Measurements from ENCODE around the gene C6orf47.

C6orf47 gene

DNA sequence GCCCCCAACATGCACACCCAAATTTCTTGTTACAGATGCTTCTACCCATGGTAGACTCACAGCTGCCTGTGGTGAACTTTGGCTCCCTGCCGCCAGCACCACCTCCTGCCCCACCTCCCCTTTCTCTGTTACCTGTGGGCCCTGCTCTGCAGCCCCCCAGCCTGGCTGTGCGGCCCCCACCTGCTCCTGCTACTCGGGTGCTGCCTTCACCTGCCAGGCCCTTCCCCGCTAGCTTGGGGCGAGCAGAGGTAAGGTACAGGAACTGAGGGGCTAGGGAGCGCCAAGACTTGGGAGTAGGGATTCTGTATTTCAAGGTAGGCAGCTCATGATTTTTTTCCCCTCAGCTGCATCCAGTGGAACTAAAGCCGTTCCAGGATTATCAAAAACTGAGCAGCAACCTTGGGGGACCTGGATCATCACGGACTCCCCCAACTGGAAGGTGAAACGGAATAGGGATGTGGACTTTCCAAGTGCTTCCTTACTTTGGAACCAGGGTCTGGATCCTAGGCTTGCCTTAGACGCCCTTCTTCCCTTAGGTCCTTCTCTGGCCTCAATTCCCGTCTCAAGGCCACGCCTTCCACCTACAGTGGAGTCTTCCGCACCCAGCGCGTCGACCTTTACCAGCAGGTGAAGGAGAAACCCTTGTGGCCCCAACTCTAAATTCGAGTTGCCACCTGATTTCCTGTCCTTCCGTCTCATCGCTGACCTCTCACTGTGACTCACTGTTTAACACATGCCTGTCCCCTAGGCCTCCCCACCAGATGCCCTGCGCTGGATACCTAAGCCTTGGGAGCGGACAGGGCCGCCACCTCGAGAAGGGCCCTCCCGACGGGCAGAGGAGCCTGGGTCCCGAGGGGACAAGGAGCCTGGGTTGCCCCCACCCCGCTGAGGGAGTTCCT, 23.6 kb downstream of the C6orf47 start:
- H3K4me3 ChIP-seq (ENCODE audit: low read depth in 1 of 2, low read length in 2 of 2): no peak overlapping the region
- H3K27me3 ChIP-seq (ENCODE audit: control insufficient read depth in 1 of 2, insufficient read depth in 2 of 2, low read length in 2 of 2): no peaks in the 10 kb centered on the region
- no peaks in the 10 kb centered on the region for H3K9me3 ChIP-seq (ENCODE audit: low read length)
- peaks cover 91% of the 10 kb centered on the region for H3K36me3 ChIP-seq (ENCODE audit: insufficient read depth, low read length)
- H3K27ac ChIP-seq (ENCODE audit: low read depth, low read length): no peak overlapping the region
- H3K9ac ChIP-seq (ENCODE audit: low read length): no peak overlapping the region
- H3K4me1 ChIP-seq (ENCODE audit: insufficient read depth, low read length): no peaks in the 10 kb centered on the region

GRCh38 chr6:31634969-31635575, 25.5 kb downstream of the C6orf47 start:
- Histone ChIP-seq H3K4me3 (ENCODE audit: low read depth in 1 of 2, low read length in 2 of 2) (no peak overlapping the region), H3K9me3 (ENCODE audit: low read length) (no peaks in the 10 kb centered on the region), H3K36me3 (ENCODE audit: insufficient read depth, low read length) (peaks cover 90% of the 10 kb centered on the region), H3K4me1 (ENCODE audit: insufficient read depth, low read length) (no peaks in the 10 kb centered on the region), H3K27ac (ENCODE audit: low read depth, low read length) (no peak overlapping the region), H3K27me3 (ENCODE audit: control insufficient read depth in 1 of 2, insufficient read depth in 2 of 2, low read length in 2 of 2) (no peaks in the 10 kb centered on the region), H3K9ac (ENCODE audit: low read length) (no peak overlapping the region)

DNA sequence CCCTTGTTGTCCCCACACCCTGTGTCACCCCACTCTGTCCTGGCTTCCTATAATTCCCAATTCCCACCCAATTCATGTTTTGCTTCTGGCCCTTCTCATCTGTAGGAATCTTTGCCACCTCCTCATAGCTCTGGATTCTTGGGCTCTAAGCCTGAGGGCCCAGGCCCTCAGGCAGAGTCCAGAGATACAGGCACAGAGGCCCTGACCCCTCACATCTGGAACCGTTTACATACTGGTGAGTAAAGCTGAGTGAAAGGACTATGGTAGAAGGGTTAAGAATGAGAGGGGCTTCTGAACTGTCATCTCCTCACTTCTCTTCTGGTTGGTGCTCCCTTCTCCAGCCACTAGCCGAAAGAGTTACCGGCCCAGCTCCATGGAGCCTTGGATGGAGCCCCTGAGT, 26.4 kb downstream of the C6orf47 start:
- Histone ChIP-seq H3K4me3 (ENCODE audit: low read depth in 1 of 2, low read length in 2 of 2) (no peak overlapping the region), H3K9me3 (ENCODE audit: low read length) (no peaks in the 10 kb centered on the region), H3K27me3 (ENCODE audit: control insufficient read depth in 1 of 2, insufficient read depth in 2 of 2, low read length in 2 of 2) (no peaks in the 10 kb centered on the region), H3K36me3 (ENCODE audit: insufficient read depth, low read length) (peaks cover 92% of the 10 kb centered on the region), H3K4me1 (ENCODE audit: insufficient read depth, low read length) (no peaks in the 10 kb centered on the region), H3K9ac (ENCODE audit: low read length) (no peak overlapping the region), H3K27ac (ENCODE audit: low read depth, low read length) (no peak overlapping the region)

GRCh38 chr6:31633447-31633846, 27.1 kb downstream of the C6orf47 start:
- no peaks in the 10 kb centered on the region for H3K9me3 ChIP-seq (ENCODE audit: low read length)
- no peak overlapping the region for H3K9ac ChIP-seq (ENCODE audit: low read length)
- H3K4me1 ChIP-seq (ENCODE audit: insufficient read depth, low read length): no peaks in the 10 kb centered on the region
- H3K36me3 ChIP-seq (ENCODE audit: insufficient read depth, low read length): peaks cover 93% of the 10 kb centered on the region
- no peak overlapping the region for H3K27ac ChIP-seq (ENCODE audit: low read depth, low read length)
- no peaks in the 10 kb centered on the region for H3K27me3 ChIP-seq (ENCODE audit: control insufficient read depth in 1 of 2, insufficient read depth in 2 of 2, low read length in 2 of 2)
- no peak overlapping the region for H3K4me3 ChIP-seq (ENCODE audit: low read depth in 1 of 2, low read length in 2 of 2)

DNA sequence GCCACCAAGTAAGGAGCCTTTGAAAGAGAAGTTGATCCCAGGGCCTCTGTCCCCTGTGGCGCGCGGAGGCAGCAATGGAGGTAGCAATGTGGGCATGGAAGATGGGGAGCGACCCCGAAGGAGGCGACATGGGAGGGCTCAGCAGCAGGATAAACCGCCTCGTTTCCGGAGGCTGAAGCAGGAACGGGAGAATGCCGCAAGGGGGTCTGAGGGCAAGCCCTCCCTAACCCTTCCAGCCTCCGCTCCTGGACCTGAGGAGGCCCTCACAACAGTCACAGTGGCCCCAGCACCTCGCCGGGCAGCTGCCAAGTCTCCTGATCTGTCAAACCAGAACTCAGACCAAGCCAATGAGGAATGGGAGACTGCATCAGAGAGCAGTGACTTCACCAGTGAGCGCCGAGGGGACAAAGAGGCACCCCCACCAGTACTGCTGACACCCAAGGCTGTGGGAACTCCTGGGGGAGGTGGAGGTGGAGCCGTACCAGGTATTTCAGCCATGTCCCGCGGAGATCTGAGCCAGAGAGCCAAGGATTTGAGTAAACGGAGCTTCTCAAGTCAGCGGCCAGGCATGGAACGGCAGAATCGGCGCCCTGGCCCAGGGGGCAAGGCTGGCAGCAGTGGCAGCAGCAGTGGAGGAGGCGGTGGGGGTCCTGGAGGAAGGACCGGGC, 28.2 kb downstream of the C6orf47 start:
- H3K4me3 ChIP-seq (ENCODE audit: low read depth in 1 of 2, low read length in 2 of 2): no peak overlapping the region
- H3K36me3 ChIP-seq (ENCODE audit: insufficient read depth, low read length): peaks cover 96% of the 10 kb centered on the region
- H3K27ac ChIP-seq (ENCODE audit: low read depth, low read length): no peak overlapping the region
- no peak overlapping the region for H3K9ac ChIP-seq (ENCODE audit: low read length)
- H3K9me3 ChIP-seq (ENCODE audit: low read length): no peaks in the 10 kb centered on the region
- no peaks in the 10 kb centered on the region for H3K27me3 ChIP-seq (ENCODE audit: control insufficient read depth in 1 of 2, insufficient read depth in 2 of 2, low read length in 2 of 2)
- H3K4me1 ChIP-seq (ENCODE audit: insufficient read depth, low read length): no peaks in the 10 kb centered on the region

DNA sequence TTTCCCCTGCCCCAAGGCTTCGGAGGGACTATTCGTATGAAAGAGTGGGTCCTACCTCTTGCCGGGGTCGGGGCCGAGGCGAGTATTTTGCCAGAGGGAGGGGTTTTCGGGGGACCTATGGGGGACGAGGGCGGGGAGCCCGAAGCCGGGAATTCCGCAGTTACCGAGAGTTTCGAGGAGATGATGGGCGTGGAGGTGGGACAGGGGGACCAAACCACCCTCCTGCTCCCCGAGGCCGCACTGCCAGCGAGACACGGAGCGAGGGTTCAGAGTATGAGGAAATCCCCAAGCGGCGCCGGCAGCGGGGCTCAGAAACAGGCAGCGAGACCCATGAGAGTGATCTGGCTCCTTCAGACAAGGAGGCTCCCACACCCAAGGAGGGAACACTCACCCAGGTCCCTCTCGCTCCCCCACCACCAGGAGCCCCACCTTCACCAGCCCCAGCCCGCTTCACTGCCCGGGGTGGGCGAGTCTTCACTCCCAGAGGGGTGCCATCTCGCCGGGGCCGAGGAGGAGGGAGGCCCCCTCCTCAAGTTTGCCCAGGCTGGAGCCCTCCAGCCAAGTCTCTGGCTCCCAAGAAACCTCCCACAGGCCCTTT, 28.8 kb downstream of the C6orf47 start:
- Histone ChIP-seq H3K9me3 (ENCODE audit: low read length) (no peaks in the 10 kb centered on the region), H3K9ac (ENCODE audit: low read length) (no peak overlapping the region), H3K4me1 (ENCODE audit: insufficient read depth, low read length) (no peaks in the 10 kb centered on the region), H3K27ac (ENCODE audit: low read depth, low read length) (no peak overlapping the region), H3K4me3 (ENCODE audit: low read depth in 1 of 2, low read length in 2 of 2) (no peak overlapping the region), H3K27me3 (ENCODE audit: control insufficient read depth in 1 of 2, insufficient read depth in 2 of 2, low read length in 2 of 2) (no peaks in the 10 kb centered on the region), H3K36me3 (ENCODE audit: insufficient read depth, low read length) (peaks cover 96% of the 10 kb centered on the region)

- no peak overlapping the region for H3K9ac ChIP-seq (ENCODE audit: low read length)
Observed at GRCh38 chr6:31631209-31631608, 29.4 kb downstream of the C6orf47 start.

GRCh38 chr6:31630177-31630934, 30.2 kb downstream of the C6orf47 start:
- H3K4me3 ChIP-seq (ENCODE audit: low read depth in 1 of 2, low read length in 2 of 2): no peak overlapping the region
- H3K9ac ChIP-seq (ENCODE audit: low read length): no peak overlapping the region
- H3K27ac ChIP-seq (ENCODE audit: low read depth, low read length): no peak overlapping the region
- H3K4me1 ChIP-seq (ENCODE audit: insufficient read depth, low read length): no peaks in the 10 kb centered on the region
- H3K27me3 ChIP-seq (ENCODE audit: control insufficient read depth in 1 of 2, insufficient read depth in 2 of 2, low read length in 2 of 2): no peaks in the 10 kb centered on the region
- peaks cover 96% of the 10 kb centered on the region for H3K36me3 ChIP-seq (ENCODE audit: insufficient read depth, low read length)
- no peaks in the 10 kb centered on the region for H3K9me3 ChIP-seq (ENCODE audit: low read length)

More at GRCh38 chr6:31631209-31631608, 29.4 kb downstream of the C6orf47 start:
- no peak overlapping the region for H3K27ac ChIP-seq (ENCODE audit: low read depth, low read length)
- H3K36me3 ChIP-seq (ENCODE audit: insufficient read depth, low read length): peaks cover 96% of the 10 kb centered on the region
- H3K9me3 ChIP-seq (ENCODE audit: low read length): no peaks in the 10 kb centered on the region
- H3K27me3 ChIP-seq (ENCODE audit: control insufficient read depth in 1 of 2, insufficient read depth in 2 of 2, low read length in 2 of 2): no peaks in the 10 kb centered on the region
- H3K4me3 ChIP-seq (ENCODE audit: low read depth in 1 of 2, low read length in 2 of 2): no peak overlapping the region
- H3K4me1 ChIP-seq (ENCODE audit: insufficient read depth, low read length): no peaks in the 10 kb centered on the region

- no peaks in the 10 kb centered on the region for H3K4me1 ChIP-seq (ENCODE audit: insufficient read depth, low read length)
- no peaks in the 10 kb centered on the region for H3K27me3 ChIP-seq (ENCODE audit: control insufficient read depth in 1 of 2, insufficient read depth in 2 of 2, low read length in 2 of 2)
- H3K4me3 ChIP-seq (ENCODE audit: low read depth in 1 of 2, low read length in 2 of 2): no peak overlapping the region
- H3K9me3 ChIP-seq (ENCODE audit: low read length): no peaks in the 10 kb centered on the region
- peaks cover 96% of the 10 kb centered on the region for H3K36me3 ChIP-seq (ENCODE audit: insufficient read depth, low read length)
- H3K9ac ChIP-seq (ENCODE audit: low read length): no peak overlapping the region
- no peak overlapping the region for H3K27ac ChIP-seq (ENCODE audit: low read depth, low read length)
Observed at GRCh38 chr6:31629014-31629413, 31.6 kb downstream of the C6orf47 start.

DNA sequence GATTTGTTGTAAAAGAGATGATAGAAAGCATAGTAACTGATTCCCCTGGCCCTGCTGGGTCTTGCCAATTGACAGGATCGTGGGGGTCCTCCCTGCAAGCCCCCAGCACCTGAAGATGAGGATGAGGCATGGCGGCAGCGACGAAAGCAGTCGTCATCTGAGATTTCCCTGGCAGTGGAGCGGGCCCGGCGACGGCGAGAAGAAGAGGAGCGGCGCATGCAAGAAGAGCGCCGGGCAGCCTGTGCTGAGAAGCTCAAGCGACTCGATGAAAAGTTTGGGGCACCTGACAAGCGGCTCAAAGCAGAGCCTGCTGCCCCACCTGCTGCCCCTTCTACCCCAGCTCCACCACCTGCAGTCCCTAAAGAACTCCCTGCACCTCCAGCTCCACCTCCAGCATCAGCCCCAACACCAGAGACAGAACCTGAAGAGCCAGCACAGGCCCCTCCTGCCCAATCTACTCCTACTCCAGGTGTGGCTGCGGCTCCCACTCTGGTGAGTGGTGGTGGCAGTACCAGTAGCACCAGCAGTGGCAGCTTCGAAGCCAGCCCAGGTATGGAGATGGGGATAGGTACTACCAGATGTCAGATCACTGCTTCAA, 32.8 kb downstream of the C6orf47 start:
- H3K9ac ChIP-seq (ENCODE audit: low read length): no peak overlapping the region
- no peak overlapping the region for H3K4me3 ChIP-seq (ENCODE audit: low read depth in 1 of 2, low read length in 2 of 2)
- no peaks in the 10 kb centered on the region for H3K9me3 ChIP-seq (ENCODE audit: low read length)
- H3K27ac ChIP-seq (ENCODE audit: low read depth, low read length): no peak overlapping the region
- peaks cover 2% of the 10 kb centered on the region for H3K4me1 ChIP-seq (ENCODE audit: insufficient read depth, low read length)
- H3K27me3 ChIP-seq (ENCODE audit: control insufficient read depth in 1 of 2, insufficient read depth in 2 of 2, low read length in 2 of 2): no peaks in the 10 kb centered on the region
- H3K36me3 ChIP-seq (ENCODE audit: insufficient read depth, low read length): peaks cover 93% of the 10 kb centered on the region

All from muscle layer of colon (tissue), 2 donors.